ENCODE data around the gene EEIG2.
"Not testable (repeated sequence)": the region's sequence is repeated elsewhere in the genome, so short reads cannot be mapped to it uniquely, and the experiment has no call there.

DNA sequence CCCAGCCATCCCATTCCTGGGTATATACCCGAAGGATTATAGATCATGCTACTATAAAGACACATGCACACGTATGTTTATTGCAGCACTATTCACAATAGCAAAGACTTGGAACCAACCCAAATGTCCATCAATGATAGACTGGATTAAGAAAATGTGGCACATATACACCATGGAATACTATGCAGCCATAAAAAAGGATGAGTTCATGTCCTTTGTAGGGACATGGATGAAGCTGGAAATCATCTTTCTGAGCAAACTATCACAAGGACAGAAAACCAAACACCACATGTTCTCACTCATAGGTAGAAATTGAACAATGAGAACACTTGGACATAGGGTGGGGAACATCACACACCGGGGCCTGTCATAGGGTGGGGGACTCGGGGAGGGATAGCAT, 12.4 kb upstream of the EEIG2 start:
- TF ChIP-seq, protein P1, sequence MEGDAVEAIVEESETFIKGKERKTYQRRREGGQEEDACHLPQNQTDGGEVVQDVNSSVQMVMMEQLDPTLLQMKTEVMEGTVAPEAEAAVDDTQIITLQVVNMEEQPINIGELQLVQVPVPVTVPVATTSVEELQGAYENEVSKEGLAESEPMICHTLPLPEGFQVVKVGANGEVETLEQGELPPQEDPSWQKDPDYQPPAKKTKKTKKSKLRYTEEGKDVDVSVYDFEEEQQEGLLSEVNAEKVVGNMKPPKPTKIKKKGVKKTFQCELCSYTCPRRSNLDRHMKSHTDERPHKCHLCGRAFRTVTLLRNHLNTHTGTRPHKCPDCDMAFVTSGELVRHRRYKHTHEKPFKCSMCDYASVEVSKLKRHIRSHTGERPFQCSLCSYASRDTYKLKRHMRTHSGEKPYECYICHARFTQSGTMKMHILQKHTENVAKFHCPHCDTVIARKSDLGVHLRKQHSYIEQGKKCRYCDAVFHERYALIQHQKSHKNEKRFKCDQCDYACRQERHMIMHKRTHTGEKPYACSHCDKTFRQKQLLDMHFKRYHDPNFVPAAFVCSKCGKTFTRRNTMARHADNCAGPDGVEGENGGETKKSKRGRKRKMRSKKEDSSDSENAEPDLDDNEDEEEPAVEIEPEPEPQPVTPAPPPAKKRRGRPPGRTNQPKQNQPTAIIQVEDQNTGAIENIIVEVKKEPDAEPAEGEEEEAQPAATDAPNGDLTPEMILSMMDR (IDR thresholded peaks at IDR 0.05; ENCODE audit: low read length) = not testable (repeated sequence)
- TF ChIP-seq EZH2 (IDR thresholded peaks at IDR 0.05; ENCODE audit: borderline replicate concordance, low read length) = not testable (repeated sequence)

Data from OCI-LY1 (cell line).